Ovary (tissue), 9 donors: ENCODE results near the gene TTC21A. TPM values are rescaled to one million over a fixed set of nuclear protein-coding genes. Genes with fewer than 3 reads are reported as not detected.

Experiments
- DNase-seq, 5 donors: peaks; one replicate each; pipeline ENCODE4 v3.0.0-alpha.2; 2019 to 2020
- H3K27ac ChIP-seq, 2 donors: fragments of 200-600 bp; one replicate each; pipeline versions ENCODE4 v1.5.1 to v1.8.0; 2019 to 2022
- H3K27me3 ChIP-seq: fragments of 200-600 bp; one replicate; pipeline ENCODE4 v1.8.0; 2022
- H3K36me3 ChIP-seq: fragments of 200-600 bp; sonication (generic); one replicate; pipeline ENCODE4 v1.5.1; 2019
- H3K4me1 ChIP-seq: one replicate; pipeline ENCODE4 v1.8.1; 2013; ENCODE audit warnings: mild to moderate bottlenecking, moderate library complexity; ENCODE audit not compliant: insufficient read depth
- H3K4me3 ChIP-seq: fragments of 200-600 bp; sonication (generic); one replicate; pipeline ENCODE4 v1.5.1; 2017
- H3K9me3 ChIP-seq, 2 donors: fragments of 200-600 bp in 1 of 2; sonication (generic) in 1 of 2; one replicate each; pipeline versions ENCODE4 v1.5.1 to v1.8.1; 2013 to 2019; ENCODE audit warnings: mild to moderate bottlenecking in 1 of 2, moderate library complexity in 1 of 2
- EP300 ChIP-seq: sonication (generic); formaldehyde crosslinking; IDR thresholded peaks from one replicate; pipeline ENCODE4 v1.6.1; 2017; ENCODE audit warnings: antibody characterized with exemption
- POLR2A ChIP-seq: fragments of 450-650 bp; IDR thresholded peaks from one replicate; pipeline ENCODE4 v1.6.1; 2017; ENCODE audit warnings: antibody characterized with exemption, mild to moderate bottlenecking, moderate library complexity
- WGBS, 3 donors: extraction: QIAGEN DNeasy Blood & Tissue Kit in 1 of 3; methylation state at CpG; one replicate each; pipeline versions ENCODE4 v1.1.5 to v1.1.7; 2013 to 2017; 5-methylcytosine and 5-hydroxymethylcytosine counted together
- intact Hi-C, 4 donors: fragments of 100-400 bp; cut with DNase I; formaldehyde crosslinking; loops; one replicate each; pipeline versions ENCODE4 v1.11.0 to v1.15.1; 2022 to 2023
- polyA plus RNA-seq, 2 donors: library from polyadenylated mRNA; stranded (reverse); fragments of 200-250 nt in 1 of 2; fragments of 350-450 nt in 1 of 2; fragmentation: Illumina TruSeq in 1 of 2; extraction: RNeasy Lipid Tissue Mini Kit (QIAGEN cat#74804) in 1 of 2; gene quantifications; one replicate each; pipeline ENCODE4 v1.2.3, GENCODE V29; 2013 to 2014
- total RNA-seq, 7 donors: library from RNA; depleted of rRNA in 2 of 7; stranded (reverse); fragments of >200 nt in 2 of 7; fragmentation: NEBNext Ultra II Directional in 3 of 7; extraction: Animal tissue kit (Norgen Biotek cat#: 25700) in 3 of 7; gene quantifications; one replicate each; pipeline versions ENCODE4 v1.1.0 to v1.2.4, GENCODE V29; 2016 to 2023
- TF ChIP-seq, protein P1 (sequence below), 3 donors: fragments of 450-650 bp in 2 of 3; fragments of 200-600 bp in 1 of 3; IDR thresholded peaks; one replicate each; pipeline versions ENCODE4 v1.5.1 to v1.8.0; 2016 to 2022; ENCODE audit warnings: antibody characterized with exemption in 3 of 3, mild to moderate bottlenecking in 1 of 3
- donor health status: DM: no; HTN: no; CAD: no; lungs with moderate emphysema.
- donor health status: DM: no; HTN: no; CAD: no.
- donor health status: Bipolar disorder and iron deficiency.
- donor health status: DM: yes; HTN: yes; CAD: no.
- donor health status: DM: no; HTN: no; CAD: no.
- donor health status: DM: yes; HTN: yes; CAD: no.

The TTC21A gene
- total and polyA plus RNA-seq, 9 donors, result 4.2 to 21.4 (median 6.6) TPM

DNA sequence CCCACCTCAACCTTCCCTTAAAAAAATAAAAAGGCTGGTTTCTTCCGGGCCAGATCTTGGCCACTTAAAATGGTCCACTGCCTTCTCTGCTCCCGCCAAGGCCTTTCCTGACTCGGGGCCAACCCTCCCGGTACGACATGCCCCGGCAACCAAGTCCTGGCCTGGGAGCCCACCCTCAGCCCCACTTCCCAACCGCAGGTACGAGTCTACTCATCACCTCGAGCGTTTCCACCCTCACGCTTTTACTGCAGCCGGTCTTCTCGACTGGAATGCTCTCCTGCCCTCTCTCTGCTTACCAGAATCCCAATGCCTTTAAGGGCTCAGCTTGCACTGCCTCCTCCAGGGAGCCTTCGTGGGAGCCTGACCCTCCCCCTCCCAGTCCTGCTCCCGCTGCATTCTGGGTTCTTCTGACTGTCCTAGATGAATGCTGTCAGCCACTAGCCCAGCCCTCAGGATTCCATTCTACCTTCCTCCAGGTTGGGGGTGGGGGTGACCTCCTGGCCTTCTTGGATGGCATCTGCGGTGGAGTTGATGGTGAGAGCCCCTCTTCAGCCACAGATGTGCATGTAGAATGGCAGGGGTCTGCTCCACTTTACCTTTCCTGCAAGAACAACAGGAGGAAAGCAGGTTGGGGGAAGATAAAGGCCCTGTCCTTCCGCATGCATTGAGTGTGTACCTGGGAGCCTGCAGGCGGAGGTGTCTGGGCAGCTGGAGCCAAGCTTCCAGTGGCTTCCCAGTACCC, 47.0 kb downstream of the TTC21A start:
- TF ChIP-seq, protein P1, sequence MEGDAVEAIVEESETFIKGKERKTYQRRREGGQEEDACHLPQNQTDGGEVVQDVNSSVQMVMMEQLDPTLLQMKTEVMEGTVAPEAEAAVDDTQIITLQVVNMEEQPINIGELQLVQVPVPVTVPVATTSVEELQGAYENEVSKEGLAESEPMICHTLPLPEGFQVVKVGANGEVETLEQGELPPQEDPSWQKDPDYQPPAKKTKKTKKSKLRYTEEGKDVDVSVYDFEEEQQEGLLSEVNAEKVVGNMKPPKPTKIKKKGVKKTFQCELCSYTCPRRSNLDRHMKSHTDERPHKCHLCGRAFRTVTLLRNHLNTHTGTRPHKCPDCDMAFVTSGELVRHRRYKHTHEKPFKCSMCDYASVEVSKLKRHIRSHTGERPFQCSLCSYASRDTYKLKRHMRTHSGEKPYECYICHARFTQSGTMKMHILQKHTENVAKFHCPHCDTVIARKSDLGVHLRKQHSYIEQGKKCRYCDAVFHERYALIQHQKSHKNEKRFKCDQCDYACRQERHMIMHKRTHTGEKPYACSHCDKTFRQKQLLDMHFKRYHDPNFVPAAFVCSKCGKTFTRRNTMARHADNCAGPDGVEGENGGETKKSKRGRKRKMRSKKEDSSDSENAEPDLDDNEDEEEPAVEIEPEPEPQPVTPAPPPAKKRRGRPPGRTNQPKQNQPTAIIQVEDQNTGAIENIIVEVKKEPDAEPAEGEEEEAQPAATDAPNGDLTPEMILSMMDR (IDR thresholded peaks at IDR 0.05), result no peak
- TF ChIP-seq EP300 (no peak), POLR2A (no peak)
- H3K4me1 ChIP-seq, result peaks cover 9% of the 10 kb centered on the region
- DNase-seq, result peak; percentile 59 to 77 (median 74)
- peak overlapping the region; percentile 79 to 91 for H3K27ac ChIP-seq
- no peaks in the 10 kb centered on the region for H3K9me3 ChIP-seq
- H3K27me3 ChIP-seq, result no peaks in the 10 kb centered on the region
- intact Hi-C loops, result no loop called here
- H3K36me3 ChIP-seq, result no peaks in the 10 kb centered on the region
- 45 to 52% (median 49%) methylated on average over 18 of the region's 18 CpGs for WGBS, 3 donors
- H3K4me3 ChIP-seq, result no peak overlapping the region

DNA sequence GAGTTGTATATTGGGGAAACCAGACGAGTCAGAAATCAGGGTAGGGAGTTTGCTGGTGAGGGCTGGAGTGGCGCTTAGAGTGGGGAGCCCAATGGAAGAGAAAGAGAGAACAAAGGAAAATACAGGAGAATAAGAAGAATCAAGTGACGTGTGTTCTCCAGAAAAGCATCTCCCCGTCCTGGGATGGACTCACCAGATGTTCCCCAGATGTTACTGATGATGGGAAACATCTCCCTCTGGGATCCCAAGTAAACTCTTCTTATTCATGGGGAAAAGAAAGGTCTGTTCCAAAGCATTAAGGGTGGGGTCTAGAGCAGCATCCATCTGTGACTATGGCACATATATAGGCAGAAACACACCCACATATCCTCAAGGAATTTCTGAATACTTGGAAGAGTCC, 48.9 kb downstream of the TTC21A start:
- no peak for DNase-seq

DNA sequence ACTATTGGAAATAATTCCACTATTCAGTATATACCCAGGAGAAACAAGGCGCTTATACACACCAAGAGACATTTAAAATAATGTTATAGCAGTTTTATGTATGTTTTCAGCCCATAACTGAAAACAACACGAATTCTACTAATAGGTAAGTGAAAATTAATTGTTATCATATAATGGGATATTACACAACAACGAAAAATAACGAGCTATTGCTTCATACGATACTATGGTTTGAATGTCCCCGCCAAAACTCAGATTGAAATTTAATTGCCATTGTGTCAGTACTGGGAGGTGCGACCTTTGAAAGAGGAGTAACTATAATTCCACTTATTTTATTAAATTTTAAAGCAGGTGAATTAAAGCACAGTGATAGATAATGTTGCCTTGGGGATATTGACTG, 49.9 kb downstream of the TTC21A start:
- DNase-seq, result no peak
- Histone ChIP-seq H3K36me3 (no peaks in the 10 kb centered on the region), H3K9me3 (no peaks in the 10 kb centered on the region), H3K27ac (no peak overlapping the region), H3K4me3 (no peak overlapping the region), H3K27me3 (no peaks in the 10 kb centered on the region), H3K4me1 (peaks cover 2% of the 10 kb centered on the region)
- intact Hi-C loops, result no loop called here
- TF ChIP-seq POLR2A (no peak), EP300 (no peak)
- TF ChIP-seq, protein P1 (IDR thresholded peaks at IDR 0.05), result no peak
- 90 to 92% (median 91%) methylated on average over 7 of the region's 7 CpGs for WGBS, 3 donors

More for the DNA sequence above, 48.9 kb downstream of the TTC21A start:
- no peak for TF ChIP-seq EP300
- intact Hi-C loops, result no loop called here
- no peaks in the 10 kb centered on the region for H3K9me3 ChIP-seq
- H3K4me1 ChIP-seq, result peaks cover 2% of the 10 kb centered on the region
- H3K4me3 ChIP-seq, result no peak overlapping the region
- H3K27ac ChIP-seq, result peak overlapping the region in 1 of 2 donors; percentile 50
- no peaks in the 10 kb centered on the region for H3K36me3 ChIP-seq
- 55 to 69% (median 58%) methylated on average over 4 of the region's 4 CpGs for WGBS, 3 donors
- no peaks in the 10 kb centered on the region for H3K27me3 ChIP-seq

DNA sequence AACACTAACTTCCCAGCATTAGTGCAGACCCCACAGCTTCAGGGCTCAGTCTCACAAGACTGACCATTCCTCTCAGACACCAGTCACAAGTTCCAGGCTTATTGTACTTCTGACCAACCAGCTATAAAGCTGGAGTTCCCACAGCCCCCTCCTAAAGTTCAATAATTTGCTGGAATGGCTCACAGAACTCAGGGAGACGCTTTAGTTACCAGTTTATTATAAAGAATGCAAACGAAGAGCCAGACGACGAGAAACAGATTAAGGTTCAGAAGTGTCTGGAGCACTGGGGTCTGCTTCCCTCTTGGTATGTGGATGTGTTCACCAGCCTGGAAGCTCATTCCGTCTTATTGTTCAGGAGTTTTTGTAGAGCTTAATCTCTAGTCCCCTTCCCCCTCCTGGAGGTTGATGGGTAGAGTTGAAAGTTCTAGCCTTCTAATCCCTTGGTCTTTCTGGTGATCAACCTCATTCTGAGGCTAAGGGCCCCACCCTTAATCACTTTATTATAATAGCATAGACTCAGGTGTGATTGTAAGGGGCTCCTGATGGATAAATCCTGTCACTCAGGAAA, 50.8 kb downstream of the TTC21A start:
- whole genome bisulfite sequencing, 3 donors, result 14 to 37% (median 18%) methylated on average over 5 of the region's 5 CpGs
- DNase-seq, result no peak

More for the DNA sequence above, 50.8 kb downstream of the TTC21A start:
- no peak for TF ChIP-seq POLR2A
- TF ChIP-seq, protein P1 (IDR thresholded peaks at IDR 0.05), result no peak
- no peak for TF ChIP-seq EP300
- peak overlapping the region in 1 of 2 donors; percentile 12 for H3K27ac ChIP-seq
- no peak overlapping the region for H3K4me3 ChIP-seq
- H3K36me3 ChIP-seq, result no peaks in the 10 kb centered on the region
- H3K27me3 ChIP-seq, result no peaks in the 10 kb centered on the region
- no peaks in the 10 kb centered on the region for H3K4me1 ChIP-seq
- H3K9me3 ChIP-seq, result no peaks in the 10 kb centered on the region
- intact Hi-C loops, result no loop called here
